ENCODE measurements around the gene ARHGAP45.

DNA sequence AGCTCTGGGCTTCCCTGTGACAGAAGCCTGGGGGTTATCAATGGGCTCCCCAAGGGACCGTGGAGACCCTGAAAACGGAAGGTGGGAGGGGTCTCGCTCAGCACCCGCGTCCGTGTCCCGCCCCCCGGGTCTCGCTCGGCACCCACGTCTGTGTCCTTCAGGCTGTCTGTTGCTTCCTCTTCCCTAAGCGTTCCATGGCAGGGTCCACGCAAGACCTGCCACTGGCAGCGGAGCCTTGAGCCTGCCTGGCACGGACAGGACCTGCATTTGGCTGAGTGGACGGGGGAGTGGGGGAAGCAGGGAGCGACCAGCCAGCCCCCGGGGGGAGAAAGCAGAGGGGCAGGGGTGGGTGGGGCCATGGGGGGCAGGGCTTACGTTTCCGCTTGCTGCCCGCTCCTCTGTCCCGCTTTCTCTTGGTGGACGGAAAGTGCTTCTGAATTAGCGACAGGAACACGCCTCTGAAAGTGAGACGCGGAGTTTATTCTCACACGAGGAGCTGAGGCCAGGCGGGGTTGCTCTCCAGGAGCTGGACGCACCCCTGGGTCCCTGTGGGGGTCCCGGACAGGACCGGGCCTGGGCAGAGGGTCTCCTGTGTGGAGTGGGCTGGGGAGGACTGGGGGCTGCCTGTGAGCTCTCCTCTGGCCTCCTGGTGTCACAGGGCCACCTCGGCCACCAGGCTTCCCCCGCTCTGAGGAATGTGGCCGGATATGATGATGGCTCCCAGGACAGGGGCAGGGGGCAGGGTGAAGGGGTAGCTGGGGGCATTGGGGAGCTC is 48.9 kb downstream of the ARHGAP45 start:
- no peak for TF ChIP-seq CTCF (conservative IDR thresholded peaks at IDR 0.05; ENCODE audit: low read depth in 2 of 2)
- TF ChIP-seq, protein P1, sequence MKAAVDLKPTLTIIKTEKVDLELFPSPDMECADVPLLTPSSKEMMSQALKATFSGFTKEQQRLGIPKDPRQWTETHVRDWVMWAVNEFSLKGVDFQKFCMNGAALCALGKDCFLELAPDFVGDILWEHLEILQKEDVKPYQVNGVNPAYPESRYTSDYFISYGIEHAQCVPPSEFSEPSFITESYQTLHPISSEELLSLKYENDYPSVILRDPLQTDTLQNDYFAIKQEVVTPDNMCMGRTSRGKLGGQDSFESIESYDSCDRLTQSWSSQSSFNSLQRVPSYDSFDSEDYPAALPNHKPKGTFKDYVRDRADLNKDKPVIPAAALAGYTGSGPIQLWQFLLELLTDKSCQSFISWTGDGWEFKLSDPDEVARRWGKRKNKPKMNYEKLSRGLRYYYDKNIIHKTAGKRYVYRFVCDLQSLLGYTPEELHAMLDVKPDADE (IDR thresholded peaks at IDR 0.05): no peak
- TF ChIP-seq, protein P2, sequence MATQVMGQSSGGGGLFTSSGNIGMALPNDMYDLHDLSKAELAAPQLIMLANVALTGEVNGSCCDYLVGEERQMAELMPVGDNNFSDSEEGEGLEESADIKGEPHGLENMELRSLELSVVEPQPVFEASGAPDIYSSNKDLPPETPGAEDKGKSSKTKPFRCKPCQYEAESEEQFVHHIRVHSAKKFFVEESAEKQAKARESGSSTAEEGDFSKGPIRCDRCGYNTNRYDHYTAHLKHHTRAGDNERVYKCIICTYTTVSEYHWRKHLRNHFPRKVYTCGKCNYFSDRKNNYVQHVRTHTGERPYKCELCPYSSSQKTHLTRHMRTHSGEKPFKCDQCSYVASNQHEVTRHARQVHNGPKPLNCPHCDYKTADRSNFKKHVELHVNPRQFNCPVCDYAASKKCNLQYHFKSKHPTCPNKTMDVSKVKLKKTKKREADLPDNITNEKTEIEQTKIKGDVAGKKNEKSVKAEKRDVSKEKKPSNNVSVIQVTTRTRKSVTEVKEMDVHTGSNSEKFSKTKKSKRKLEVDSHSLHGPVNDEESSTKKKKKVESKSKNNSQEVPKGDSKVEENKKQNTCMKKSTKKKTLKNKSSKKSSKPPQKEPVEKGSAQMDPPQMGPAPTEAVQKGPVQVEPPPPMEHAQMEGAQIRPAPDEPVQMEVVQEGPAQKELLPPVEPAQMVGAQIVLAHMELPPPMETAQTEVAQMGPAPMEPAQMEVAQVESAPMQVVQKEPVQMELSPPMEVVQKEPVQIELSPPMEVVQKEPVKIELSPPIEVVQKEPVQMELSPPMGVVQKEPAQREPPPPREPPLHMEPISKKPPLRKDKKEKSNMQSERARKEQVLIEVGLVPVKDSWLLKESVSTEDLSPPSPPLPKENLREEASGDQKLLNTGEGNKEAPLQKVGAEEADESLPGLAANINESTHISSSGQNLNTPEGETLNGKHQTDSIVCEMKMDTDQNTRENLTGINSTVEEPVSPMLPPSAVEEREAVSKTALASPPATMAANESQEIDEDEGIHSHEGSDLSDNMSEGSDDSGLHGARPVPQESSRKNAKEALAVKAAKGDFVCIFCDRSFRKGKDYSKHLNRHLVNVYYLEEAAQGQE (IDR thresholded peaks at IDR 0.05; ENCODE audit: unreplicated experiment): no peak
- TF ChIP-seq EZH2phosphoT487 (IDR thresholded peaks at IDR 0.05; ENCODE audit: unreplicated experiment): no peak
- TF ChIP-seq STAT1 (IDR thresholded peaks at IDR 0.05; ENCODE audit: unreplicated experiment): no peak
- TF ChIP-seq EZH2 (IDR thresholded peaks at IDR 0.05; ENCODE audit: low read depth, unreplicated experiment): no peak
- no peak for TF ChIP-seq POLR2AphosphoS5 (IDR thresholded peaks at IDR 0.05; ENCODE audit: low read depth)
- no peak for TF ChIP-seq NANOG (IDR thresholded peaks at IDR 0.05; ENCODE audit: borderline replicate concordance)
- TF ChIP-seq, protein P3, sequence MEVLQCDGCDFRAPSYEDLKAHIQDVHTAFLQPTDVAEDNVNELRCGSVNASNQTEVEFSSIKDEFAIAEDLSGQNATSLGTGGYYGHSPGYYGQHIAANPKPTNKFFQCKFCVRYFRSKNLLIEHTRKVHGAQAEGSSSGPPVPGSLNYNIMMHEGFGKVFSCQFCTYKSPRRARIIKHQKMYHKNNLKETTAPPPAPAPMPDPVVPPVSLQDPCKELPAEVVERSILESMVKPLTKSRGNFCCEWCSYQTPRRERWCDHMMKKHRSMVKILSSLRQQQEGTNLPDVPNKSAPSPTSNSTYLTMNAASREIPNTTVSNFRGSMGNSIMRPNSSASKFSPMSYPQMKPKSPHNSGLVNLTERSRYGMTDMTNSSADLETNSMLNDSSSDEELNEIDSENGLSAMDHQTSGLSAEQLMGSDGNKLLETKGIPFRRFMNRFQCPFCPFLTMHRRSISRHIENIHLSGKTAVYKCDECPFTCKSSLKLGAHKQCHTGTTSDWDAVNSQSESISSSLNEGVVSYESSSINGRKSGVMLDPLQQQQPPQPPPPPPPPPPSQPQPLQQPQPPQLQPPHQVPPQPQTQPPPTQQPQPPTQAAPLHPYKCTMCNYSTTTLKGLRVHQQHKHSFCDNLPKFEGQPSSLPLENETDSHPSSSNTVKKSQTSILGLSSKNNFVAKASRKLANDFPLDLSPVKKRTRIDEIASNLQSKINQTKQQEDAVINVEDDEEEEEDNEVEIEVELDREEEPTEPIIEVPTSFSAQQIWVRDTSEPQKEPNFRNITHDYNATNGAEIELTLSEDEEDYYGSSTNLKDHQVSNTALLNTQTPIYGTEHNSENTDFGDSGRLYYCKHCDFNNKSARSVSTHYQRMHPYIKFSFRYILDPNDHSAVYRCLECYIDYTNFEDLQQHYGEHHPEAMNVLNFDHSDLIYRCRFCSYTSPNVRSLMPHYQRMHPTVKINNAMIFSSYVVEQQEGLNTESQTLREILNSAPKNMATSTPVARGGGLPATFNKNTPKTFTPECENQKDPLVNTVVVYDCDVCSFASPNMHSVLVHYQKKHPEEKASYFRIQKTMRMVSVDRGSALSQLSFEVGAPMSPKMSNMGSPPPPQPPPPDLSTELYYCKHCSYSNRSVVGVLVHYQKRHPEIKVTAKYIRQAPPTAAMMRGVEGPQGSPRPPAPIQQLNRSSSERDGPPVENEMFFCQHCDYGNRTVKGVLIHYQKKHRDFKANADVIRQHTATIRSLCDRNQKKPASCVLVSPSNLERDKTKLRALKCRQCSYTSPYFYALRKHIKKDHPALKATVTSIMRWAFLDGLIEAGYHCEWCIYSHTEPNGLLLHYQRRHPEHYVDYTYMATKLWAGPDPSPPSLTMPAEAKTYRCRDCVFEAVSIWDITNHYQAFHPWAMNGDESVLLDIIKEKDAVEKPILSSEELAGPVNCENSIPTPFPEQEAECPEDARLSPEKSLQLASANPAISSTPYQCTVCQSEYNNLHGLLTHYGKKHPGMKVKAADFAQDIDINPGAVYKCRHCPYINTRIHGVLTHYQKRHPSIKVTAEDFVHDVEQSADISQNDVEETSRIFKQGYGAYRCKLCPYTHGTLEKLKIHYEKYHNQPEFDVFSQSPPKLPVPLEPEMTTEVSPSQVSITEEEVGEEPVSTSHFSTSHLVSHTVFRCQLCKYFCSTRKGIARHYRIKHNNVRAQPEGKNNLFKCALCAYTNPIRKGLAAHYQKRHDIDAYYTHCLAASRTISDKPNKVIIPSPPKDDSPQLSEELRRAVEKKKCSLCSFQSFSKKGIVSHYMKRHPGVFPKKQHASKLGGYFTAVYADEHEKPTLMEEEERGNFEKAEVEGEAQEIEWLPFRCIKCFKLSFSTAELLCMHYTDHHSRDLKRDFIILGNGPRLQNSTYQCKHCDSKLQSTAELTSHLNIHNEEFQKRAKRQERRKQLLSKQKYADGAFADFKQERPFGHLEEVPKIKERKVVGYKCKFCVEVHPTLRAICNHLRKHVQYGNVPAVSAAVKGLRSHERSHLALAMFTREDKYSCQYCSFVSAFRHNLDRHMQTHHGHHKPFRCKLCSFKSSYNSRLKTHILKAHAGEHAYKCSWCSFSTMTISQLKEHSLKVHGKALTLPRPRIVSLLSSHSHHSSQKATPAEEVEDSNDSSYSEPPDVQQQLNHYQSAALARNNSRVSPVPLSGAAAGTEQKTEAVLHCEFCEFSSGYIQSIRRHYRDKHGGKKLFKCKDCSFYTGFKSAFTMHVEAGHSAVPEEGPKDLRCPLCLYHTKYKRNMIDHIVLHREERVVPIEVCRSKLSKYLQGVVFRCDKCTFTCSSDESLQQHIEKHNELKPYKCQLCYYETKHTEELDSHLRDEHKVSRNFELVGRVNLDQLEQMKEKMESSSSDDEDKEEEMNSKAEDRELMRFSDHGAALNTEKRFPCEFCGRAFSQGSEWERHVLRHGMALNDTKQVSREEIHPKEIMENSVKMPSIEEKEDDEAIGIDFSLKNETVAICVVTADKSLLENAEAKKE (CRISPR knock-in tag; IDR thresholded peaks at IDR 0.05): no peak
- no peak for TF ChIP-seq CREB1 (CRISPR knock-in tag; IDR thresholded peaks at IDR 0.05; ENCODE audit: low read depth)
- no peak for TF ChIP-seq JUNB (IDR thresholded peaks at IDR 0.05; ENCODE audit: unreplicated experiment)
- no peak for TF ChIP-seq ZNF114 (CRISPR knock-in tag; IDR thresholded peaks at IDR 0.05)
- no peak for TF ChIP-seq ZNF331 (CRISPR knock-in tag; IDR thresholded peaks at IDR 0.05; ENCODE audit: low read depth)
